ENCODE measurements around the gene AHNAK2.

AHNAK2 gene

GRCh38 chr14:105014032-105014431, 35.9 kb upstream of the AHNAK2 start:
- peak overlapping the region; percentile 100 for H3K9ac ChIP-seq (ENCODE audit: low read length)
- H3K4me2 ChIP-seq (ENCODE audit: low read depth, low read length, poor library complexity, severe bottlenecking) = peak overlapping the region; percentile 90
- peaks cover 8% of the 10 kb centered on the region for H3K36me3 ChIP-seq (ENCODE audit: low read length)
- peaks cover 18% of the 10 kb centered on the region for H3F3A ChIP-seq (ENCODE audit: insufficient read depth)
- H3K27ac ChIP-seq (ENCODE audit: low read depth, low read length) = peak overlapping the region; percentile 50
- H3K27me3 ChIP-seq (ENCODE audit: low read length) = no peaks in the 10 kb centered on the region
- no peak for TF ChIP-seq CTCF (IDR thresholded peaks at IDR 0.05; ENCODE audit: insufficient read depth, low read length, poor library complexity, severe bottlenecking)
- TF ChIP-seq EZH2phosphoT487 (conservative IDR thresholded peaks at IDR 0.05; ENCODE audit: low read length) = no peak
- no peak overlapping the region for H2AFZ ChIP-seq (ENCODE audit: low read depth, low read length, severe bottlenecking)
- H4K20me1 ChIP-seq (ENCODE audit: low read depth, low read length) = peaks cover 56% of the 10 kb centered on the region
- peaks cover 100% of the 10 kb centered on the region for H3K79me2 ChIP-seq (ENCODE audit: insufficient read depth, low read length)
- H3K4me3 ChIP-seq (ENCODE audit: insufficient read depth, low read length, poor library complexity, severe bottlenecking) = no peak overlapping the region
- no peaks in the 10 kb centered on the region for H3K9me3 ChIP-seq (ENCODE audit: insufficient read depth, low read length)
- no peaks in the 10 kb centered on the region for H3K9me2 ChIP-seq (replicated peaks; ENCODE audit: insufficient read depth, low read length)

GRCh38 chr14:105013150-105013785, 35.1 kb upstream of the AHNAK2 start:
- H3K79me2 ChIP-seq (ENCODE audit: insufficient read depth, low read length) = peaks cover 93% of the 10 kb centered on the region
- H3K27me3 ChIP-seq (ENCODE audit: low read length) = no peaks in the 10 kb centered on the region
- no peaks in the 10 kb centered on the region for H3K9me2 ChIP-seq (replicated peaks; ENCODE audit: insufficient read depth, low read length)
- H3K4me3 ChIP-seq (ENCODE audit: insufficient read depth, low read length, poor library complexity, severe bottlenecking) = no peak overlapping the region
- peak overlapping the region; percentile 50 for H3K27ac ChIP-seq (ENCODE audit: low read depth, low read length)
- H3K9me3 ChIP-seq (ENCODE audit: insufficient read depth, low read length) = no peaks in the 10 kb centered on the region
- no peak overlapping the region for H2AFZ ChIP-seq (ENCODE audit: low read depth, low read length, severe bottlenecking)
- peaks cover 54% of the 10 kb centered on the region for H4K20me1 ChIP-seq (ENCODE audit: low read depth, low read length)
- no peak for TF ChIP-seq EZH2phosphoT487 (conservative IDR thresholded peaks at IDR 0.05; ENCODE audit: low read length)
- TF ChIP-seq CTCF (IDR thresholded peaks at IDR 0.05; ENCODE audit: insufficient read depth, low read length, poor library complexity, severe bottlenecking) = no peak
- peaks cover 7% of the 10 kb centered on the region; the same call in 1 of the 2 replicates for H3K36me3 ChIP-seq (ENCODE audit: low read length)
- H3K4me2 ChIP-seq (ENCODE audit: low read depth, low read length, poor library complexity, severe bottlenecking) = peak overlapping the region; percentile 90
- peaks cover 18% of the 10 kb centered on the region for H3F3A ChIP-seq (ENCODE audit: insufficient read depth)
- peak overlapping the region; percentile 100 for H3K9ac ChIP-seq (ENCODE audit: low read length)

GRCh38 chr14:105012171-105012985, 34.2 kb upstream of the AHNAK2 start:
- no peak overlapping the region for H3K9ac ChIP-seq (ENCODE audit: low read length)

More at GRCh38 chr14:105012171-105012985, 34.2 kb upstream of the AHNAK2 start:
- Histone ChIP-seq H4K20me1 (ENCODE audit: low read depth, low read length) (peaks cover 48% of the 10 kb centered on the region), H3K9me2 (replicated peaks; ENCODE audit: insufficient read depth, low read length) (no peaks in the 10 kb centered on the region), H3K36me3 (ENCODE audit: low read length) (peaks cover 7% of the 10 kb centered on the region; the same call in 1 of the 2 replicates), H3K9me3 (ENCODE audit: insufficient read depth, low read length) (no peaks in the 10 kb centered on the region), H3K27ac (ENCODE audit: low read depth, low read length) (peak overlapping the region; percentile 50), H3K4me2 (ENCODE audit: low read depth, low read length, poor library complexity, severe bottlenecking) (peak overlapping the region; percentile 90), H3K79me2 (ENCODE audit: insufficient read depth, low read length) (peaks cover 87% of the 10 kb centered on the region), H3K27me3 (ENCODE audit: low read length) (no peaks in the 10 kb centered on the region), H3K4me3 (ENCODE audit: insufficient read depth, low read length, poor library complexity, severe bottlenecking) (no peak overlapping the region), H3F3A (ENCODE audit: insufficient read depth) (peaks cover 18% of the 10 kb centered on the region), H2AFZ (ENCODE audit: low read depth, low read length, severe bottlenecking) (no peak overlapping the region)
- no peak for TF ChIP-seq EZH2phosphoT487 (conservative IDR thresholded peaks at IDR 0.05; ENCODE audit: low read length)
- peak; percentile 39 for TF ChIP-seq CTCF (IDR thresholded peaks at IDR 0.05; ENCODE audit: insufficient read depth, low read length, poor library complexity, severe bottlenecking)
